HG03060 (cell line): Measurements from ENCODE around the gene KLK14.

ENCODE experiments used
- ATAC-seq: cut with Tn5 transposase; IDR thresholded peaks from one replicate; pipeline ENCODE4 v1.9.1; 2021; ENCODE audit warnings: low read depth, moderate number of reproducible peaks; ENCODE audit not compliant: unreplicated experiment

The KLK14 gene

DNA sequence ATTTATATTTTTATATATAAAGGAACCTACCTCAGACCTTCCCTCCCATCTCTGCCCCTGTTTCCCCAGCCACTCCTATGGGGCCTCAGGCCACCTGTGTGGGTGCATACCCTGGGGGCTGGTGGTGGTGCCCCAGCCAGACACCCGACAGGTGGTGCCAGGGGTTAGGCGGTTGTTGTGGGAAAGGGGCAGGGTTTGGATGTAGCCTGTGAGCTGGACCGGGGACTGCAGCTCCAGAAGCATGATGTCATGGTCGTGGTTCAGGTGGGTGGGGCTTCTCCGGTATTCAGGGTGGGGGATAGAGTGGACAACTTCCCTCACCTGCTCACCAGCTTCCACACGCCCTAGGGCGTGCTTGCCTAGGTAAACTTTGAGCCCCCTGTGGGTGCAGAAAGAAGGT is 23.0 kb downstream of the KLK14 start:
- no peak for ATAC-seq

DNA sequence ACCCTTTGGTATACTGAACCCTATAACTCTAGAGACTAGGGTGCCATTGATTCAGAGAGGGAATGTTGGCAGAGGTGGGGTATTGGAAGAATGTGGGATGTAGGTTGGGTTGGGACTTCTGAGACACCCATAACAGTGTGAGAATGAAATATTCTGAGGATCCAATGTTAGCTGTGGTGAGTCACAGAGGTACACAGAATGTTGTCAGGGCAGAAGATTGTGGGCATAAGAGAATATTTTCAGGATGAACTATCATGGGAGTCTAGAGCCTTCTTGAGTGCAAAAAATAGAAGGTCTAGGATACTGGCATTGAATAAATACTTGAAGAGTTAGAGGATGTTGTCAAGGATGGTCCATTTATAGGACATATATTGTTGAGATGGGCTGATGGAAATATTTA is 26.8 kb downstream of the KLK14 start:
- ATAC-seq: no peak

DNA sequence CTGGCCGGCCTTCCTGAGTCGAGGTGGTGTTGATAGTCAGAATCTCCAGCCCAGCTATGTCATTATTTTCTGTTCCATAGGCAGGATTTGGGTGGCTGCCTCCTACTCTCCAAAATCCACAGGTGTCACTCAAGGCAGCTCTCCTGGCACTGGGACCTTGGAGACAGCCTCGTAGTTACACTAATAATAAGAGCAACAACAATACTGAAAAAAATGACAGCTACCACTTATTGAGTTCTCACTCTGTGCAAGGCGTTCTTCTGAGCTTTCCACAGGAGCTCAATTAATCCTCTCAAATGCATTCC is 35.7 kb downstream of the KLK14 start:
- ATAC-seq: no peak

DNA sequence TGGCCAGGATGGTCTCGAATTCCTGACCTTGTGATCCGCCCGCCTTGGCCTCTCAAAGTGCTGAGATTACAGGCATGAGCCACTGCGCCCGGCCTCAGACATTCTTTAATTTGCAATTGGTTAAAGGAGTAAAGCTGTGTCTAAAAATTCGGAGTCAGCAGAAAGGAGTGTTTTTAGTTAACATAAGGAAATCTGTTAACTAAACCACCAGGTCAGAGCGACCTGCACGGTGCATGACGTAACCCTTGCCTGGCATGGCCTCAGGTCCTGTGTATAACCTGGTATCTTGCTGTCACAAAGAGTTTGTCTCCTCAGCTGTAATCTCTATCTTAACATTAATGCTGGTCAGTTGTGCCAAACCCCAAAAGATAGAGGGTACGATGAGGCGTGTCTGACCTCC is 38.4 kb downstream of the KLK14 start:
- no peak for ATAC-seq

DNA sequence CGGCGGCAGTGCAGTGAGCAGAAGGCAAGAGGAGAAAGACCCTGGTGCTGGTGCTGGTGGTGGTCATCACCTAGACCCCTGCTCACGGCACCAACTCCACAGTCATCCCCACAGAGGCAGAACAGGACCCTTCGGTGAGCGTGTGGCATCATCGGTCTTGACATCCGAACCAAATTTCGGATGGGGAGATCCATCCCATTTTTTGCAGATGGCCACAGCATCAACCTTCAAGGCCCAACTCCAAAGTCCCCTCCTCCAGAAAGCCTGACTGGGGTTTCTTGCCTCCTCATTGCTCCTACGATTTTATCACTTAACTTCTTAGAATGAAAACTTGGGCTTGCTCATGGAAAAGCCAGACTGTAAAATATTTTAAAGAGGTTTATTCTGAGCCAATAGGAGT is 39.2 kb downstream of the KLK14 start:
- ATAC-seq: no peak

DNA sequence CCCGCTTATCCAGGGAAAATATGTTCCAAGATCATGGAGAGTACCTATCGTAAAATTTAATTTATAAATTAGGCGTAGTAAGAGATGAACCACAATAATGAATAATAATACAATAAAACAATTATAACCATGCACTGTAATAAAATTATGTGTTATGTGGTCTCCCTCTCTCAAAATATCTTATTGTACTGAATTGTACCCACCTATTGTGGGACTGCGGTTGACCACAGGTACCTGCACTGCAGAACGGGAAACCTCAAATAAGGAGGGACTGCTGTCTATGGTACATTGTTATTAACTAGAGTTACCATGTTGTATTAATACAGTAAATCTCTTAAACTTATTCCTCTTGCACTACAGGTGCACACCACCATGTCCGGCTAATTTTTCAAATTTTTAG is 42.5 kb downstream of the KLK14 start:
- no peak for ATAC-seq

DNA sequence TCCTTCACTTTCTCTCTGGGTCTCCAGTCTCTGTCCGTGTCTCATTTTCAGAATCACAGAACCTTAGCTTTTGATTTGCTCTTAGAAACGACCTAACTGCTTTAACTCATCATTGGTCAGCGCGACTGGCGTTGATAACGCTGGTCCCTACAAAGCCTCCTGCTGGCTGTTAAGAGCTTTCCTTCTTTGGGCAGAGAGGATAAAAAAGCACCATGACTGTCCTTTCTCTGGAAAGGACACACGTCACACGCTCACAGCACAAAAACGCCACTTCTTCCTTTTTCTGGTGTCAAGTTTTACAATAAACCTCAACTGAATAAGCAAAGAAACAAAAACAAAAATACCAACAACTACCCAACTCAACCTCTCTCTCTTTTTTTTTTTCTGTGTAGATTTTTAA is 46.2 kb downstream of the KLK14 start:
- ATAC-seq: no peak

DNA sequence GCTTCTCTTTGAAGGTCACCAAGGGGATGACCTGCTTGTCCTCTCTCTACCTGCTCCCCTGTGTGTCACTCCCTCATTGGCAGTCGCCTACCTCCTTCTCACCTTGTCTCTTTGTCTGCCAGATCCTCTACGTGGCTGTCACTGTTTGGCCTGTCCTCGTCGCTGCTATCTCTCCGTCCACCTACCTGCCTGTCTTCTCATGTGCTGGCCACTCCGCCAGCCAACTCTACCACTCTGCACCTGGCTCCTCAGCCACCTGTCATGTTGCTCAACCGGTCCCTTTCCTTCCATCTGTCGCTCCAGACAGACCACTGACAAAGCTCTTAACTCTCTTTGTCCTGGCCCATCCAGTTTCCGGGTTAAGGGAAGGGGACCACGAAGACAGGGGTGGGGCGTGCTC is 48.0 kb downstream of the KLK14 start, which contains the start of gene KLK12:
TSS of gene KLK12 (minus strand) at position 299 of the 400 bp plus-strand sequence. CDS start 381 bp downstream, outside the sequence.
- ATAC-seq: no peak

DNA sequence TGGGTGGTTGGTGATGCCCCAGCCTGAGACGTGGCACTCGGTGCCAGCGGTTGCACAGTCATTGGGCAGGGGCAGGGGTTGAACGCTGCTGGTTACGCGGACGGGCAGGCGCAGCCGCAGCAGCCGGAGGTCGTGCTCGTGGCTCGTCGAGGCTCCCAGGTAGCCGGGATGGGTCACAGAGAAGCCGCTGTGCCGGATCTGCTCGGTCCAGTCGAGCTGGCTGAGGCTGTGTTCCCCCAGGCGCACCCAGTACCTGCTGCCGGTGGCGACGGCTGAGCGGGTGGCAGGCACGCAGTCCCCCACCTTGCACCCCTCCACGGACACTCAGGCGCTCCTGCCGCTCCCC is 50.8 kb downstream of the KLK14 start:
- ATAC-seq: no peak

DNA sequence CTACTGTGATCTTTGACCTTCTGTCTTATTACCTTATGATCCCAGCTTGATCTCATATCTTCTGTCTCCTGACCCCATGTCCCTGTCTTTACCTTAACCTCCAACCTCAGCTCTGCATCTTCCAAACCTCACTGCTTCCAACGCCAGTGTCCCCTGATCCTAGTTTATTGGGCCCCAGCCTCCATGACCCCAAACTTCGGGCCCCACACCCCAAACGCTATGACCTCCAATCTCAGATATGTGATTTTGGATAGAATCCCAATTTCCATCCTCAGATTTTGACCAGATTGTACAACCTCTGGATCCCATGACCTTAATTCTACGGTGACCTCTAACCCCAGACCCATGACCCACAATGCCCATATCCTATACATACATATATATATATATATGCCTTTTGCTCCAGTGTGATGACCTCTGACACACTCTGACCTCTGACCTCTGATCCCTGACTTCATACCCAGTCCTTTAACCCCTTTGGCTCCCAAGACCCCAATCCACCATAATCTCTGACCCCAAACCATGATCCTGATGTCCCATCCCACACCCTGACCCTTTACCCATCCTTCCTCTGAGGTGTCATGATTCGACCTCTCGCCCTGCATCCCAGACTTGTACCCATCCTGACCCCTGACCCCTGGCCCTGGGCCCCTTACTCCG is 51.3 kb downstream of the KLK14 start:
- no peak for ATAC-seq

DNA sequence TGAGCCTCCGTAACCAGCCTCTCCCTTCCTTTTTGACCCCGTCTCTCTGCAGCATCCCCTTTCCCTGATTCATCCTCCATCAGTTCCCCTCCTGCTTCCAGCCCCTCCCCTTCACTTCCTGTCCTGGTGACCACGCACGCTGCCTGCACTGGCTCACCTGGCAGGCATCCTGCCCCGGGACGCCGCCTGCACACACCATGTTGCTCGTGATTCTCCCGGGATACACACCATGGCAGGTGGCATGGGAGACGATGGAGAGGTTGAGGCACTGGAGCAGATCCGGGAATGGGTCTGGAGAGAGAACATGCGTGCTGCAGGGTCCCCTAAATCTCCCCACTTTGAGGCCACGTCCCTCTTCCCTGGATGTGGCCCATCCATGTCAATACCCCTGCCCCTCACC is 52.1 kb downstream of the KLK14 start:
- no peak for ATAC-seq

DNA sequence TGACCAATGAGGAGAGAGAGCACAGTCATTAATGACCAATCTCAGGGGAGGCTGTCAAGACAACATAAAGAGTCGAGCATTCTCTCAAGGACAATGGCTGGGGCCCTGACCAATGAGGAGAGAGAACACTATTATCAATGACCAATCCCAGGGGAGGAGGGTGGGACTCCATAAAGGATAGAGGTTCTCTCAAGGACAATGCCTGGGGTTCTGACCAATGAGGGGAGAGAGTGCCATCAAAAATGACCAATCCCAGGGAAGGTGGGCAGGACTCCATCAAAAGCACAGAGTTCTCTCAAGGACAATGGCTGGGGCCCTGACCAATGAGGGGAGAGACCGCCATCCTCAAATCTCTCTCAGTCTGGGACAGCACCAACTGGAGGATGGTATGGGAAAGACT is 53.0 kb downstream of the KLK14 start:
- no peak for ATAC-seq
